ENCODE results near the gene LETM1. TPM values are rescaled to one million over a fixed set of nuclear protein-coding genes. Genes with fewer than 3 reads are reported as not detected.

The LETM1 gene
- total and polyA plus RNA-seq, 2 donors from 2014 or later = 20.0 to 46.4 TPM

- Histone ChIP-seq H3K9me3 (ENCODE audit: control insufficient read depth in 2 of 3, insufficient read depth in 1 of 3, low read length in 3 of 3) (no peaks in the 10 kb centered on the region), H3K27ac (ENCODE audit: low read depth in 2 of 2, low read length in 2 of 2) (no peak overlapping the region), H3K4me1 (ENCODE audit: control insufficient read depth in 2 of 3, insufficient read depth in 2 of 3, low read depth in 1 of 3, low read length in 3 of 3) (peaks cover 0 to 20% (median 3%) of the 10 kb centered on the region in 3 donors), H3K4me3 (ENCODE audit: low read length in 3 of 3) (no peak overlapping the region), H3K9ac (ENCODE audit: low read length in 3 of 3) (no peak overlapping the region), H3K27me3 (ENCODE audit: control insufficient read depth, insufficient read depth, low read length) (no peaks in the 10 kb centered on the region), H3K36me3 (ENCODE audit: control insufficient read depth in 2 of 3, insufficient read depth in 3 of 3, low read length in 3 of 3) (no peaks in the 10 kb centered on the region)
- FAIRE-seq (no peak), DNase-seq (peak in 4 of 5 donors; percentile 75 to 89 (median 80))
- intact Hi-C loops (cut with DNase I) = no loop called here
- TF ChIP-seq CTCF (IDR thresholded peaks at IDR 0.05; ENCODE audit: borderline replicate concordance, extremely low read depth, insufficient read depth) = peak; percentile 15
Measured at GRCh38 chr4:1767061-1767769, 88.7 kb downstream of the LETM1 start.

GRCh38 chr4:1766106-1767060 is 89.6 kb downstream of the LETM1 start:
- Histone ChIP-seq H3K4me1 (ENCODE audit: control insufficient read depth in 2 of 3, insufficient read depth in 2 of 3, low read depth in 1 of 3, low read length in 3 of 3) (peaks cover 0 to 20% (median 3%) of the 10 kb centered on the region in 3 donors), H3K9me3 (ENCODE audit: control insufficient read depth in 2 of 3, insufficient read depth in 1 of 3, low read length in 3 of 3) (no peaks in the 10 kb centered on the region), H3K27me3 (ENCODE audit: control insufficient read depth, insufficient read depth, low read length) (no peaks in the 10 kb centered on the region), H3K36me3 (ENCODE audit: control insufficient read depth in 2 of 3, insufficient read depth in 3 of 3, low read length in 3 of 3) (no peaks in the 10 kb centered on the region), H3K27ac (ENCODE audit: low read depth in 2 of 2, low read length in 2 of 2) (peak overlapping the region in 1 of 2 donors; percentile 47), H3K9ac (ENCODE audit: low read length in 3 of 3) (no peak overlapping the region), H3K4me3 (ENCODE audit: low read length in 3 of 3) (no peak overlapping the region)
- intact Hi-C loops (cut with DNase I) = no loop called here
- FAIRE-seq (no peak), DNase-seq (peak in 3 of 5 donors; percentile 47 to 87 (median 64))
- TF ChIP-seq CTCF (IDR thresholded peaks at IDR 0.05; ENCODE audit: borderline replicate concordance, extremely low read depth, insufficient read depth) = no peak

- no peak for DNase-seq
- no peak overlapping the region for H3K27ac ChIP-seq (ENCODE audit: low read depth in 2 of 2, low read length in 2 of 2)
- H3K4me3 ChIP-seq (ENCODE audit: low read length in 3 of 3) = no peak overlapping the region
- no peak for FAIRE-seq
- intact Hi-C loops (cut with DNase I) = no loop called here
- no peaks in the 10 kb centered on the region for H3K27me3 ChIP-seq (ENCODE audit: control insufficient read depth, insufficient read depth, low read length)
- H3K36me3 ChIP-seq (ENCODE audit: control insufficient read depth in 2 of 3, insufficient read depth in 3 of 3, low read length in 3 of 3) = no peaks in the 10 kb centered on the region
- TF ChIP-seq CTCF (IDR thresholded peaks at IDR 0.05; ENCODE audit: borderline replicate concordance, extremely low read depth, insufficient read depth) = no peak
- peaks cover 0 to 20% (median 3%) of the 10 kb centered on the region in 3 donors for H3K4me1 ChIP-seq (ENCODE audit: control insufficient read depth in 2 of 3, insufficient read depth in 2 of 3, low read depth in 1 of 3, low read length in 3 of 3)
- no peaks in the 10 kb centered on the region for H3K9me3 ChIP-seq (ENCODE audit: control insufficient read depth in 2 of 3, insufficient read depth in 1 of 3, low read length in 3 of 3)
- H3K9ac ChIP-seq (ENCODE audit: low read length in 3 of 3) = no peak overlapping the region
Measured at GRCh38 chr4:1765409-1766072, 90.4 kb downstream of the LETM1 start.

Measured in kidney (tissue), 14 donors.